SU-DHL-6 (cell line): Measurements from ENCODE around the gene LYVE1.

Experiments used
- H2AFZ ChIP-seq: fragments of 200-600 bp; sonication (generic); 2 replicates; pipeline ENCODE4 v1.6.1; 2014; ENCODE audit warnings: low read depth, mild to moderate bottlenecking, moderate library complexity, mixed read lengths, antibody characterized with exemption, low read length; ENCODE audit not compliant: severe bottlenecking
- H3F3A ChIP-seq: fragments of 200-600 bp; shearing (Covaris generic); 2 replicates; pipeline ENCODE4 v1.6.0; 2016; ENCODE audit warnings: antibody characterized with exemption, mild to moderate bottlenecking; ENCODE audit not compliant: insufficient read depth
- H3K27ac ChIP-seq: fragments of 200-600 bp; sonication (generic); 2 replicates; pipeline ENCODE4 v1.5.1; 2016; ENCODE audit warnings: low read depth, mild to moderate bottlenecking, low read length, moderate library complexity, mixed read lengths
- H3K27me3 ChIP-seq: fragments of 200-600 bp; sonication (generic), shearing (Covaris generic); 2 replicates; pipeline ENCODE4 v1.6.0; 2014; ENCODE audit warnings: mild to moderate bottlenecking, low read length
- H3K36me3 ChIP-seq: fragments of 200-600 bp; sonication (generic); 2 replicates; pipeline ENCODE4 v1.6.1; 2014; ENCODE audit warnings: mild to moderate bottlenecking, low read length, mixed read lengths
- H3K4me2 ChIP-seq: fragments of 300-600, 200-600 bp; shearing (Covaris generic), sonication (generic); 2 replicates; pipeline ENCODE4 v1.6.0; 2014; ENCODE audit warnings: low read length, low read depth, mild to moderate bottlenecking; ENCODE audit not compliant: poor library complexity, severe bottlenecking
- H3K4me3 ChIP-seq: fragments of 200-600 bp; sonication (generic); 2 replicates; pipeline ENCODE4 v1.5.1; 2014; ENCODE audit warnings: antibody characterized with exemption, low read length, mild to moderate bottlenecking, mixed read lengths; ENCODE audit not compliant: insufficient read depth, poor library complexity, severe bottlenecking
- H3K79me2 ChIP-seq: fragments of 200-600 bp; sonication (generic); 2 replicates; pipeline ENCODE4 v1.6.1; 2014; ENCODE audit warnings: mild to moderate bottlenecking, low read length, moderate library complexity; ENCODE audit not compliant: insufficient read depth
- H3K9ac ChIP-seq: fragments of 200-600 bp; sonication (generic); 2 replicates; pipeline ENCODE4 v1.7.0; 2014; ENCODE audit warnings: mild to moderate bottlenecking, low read length
- H3K9me2 ChIP-seq: fragments of 200-600 bp; sonication (generic); replicated peaks from 2 replicates; pipeline ENCODE4 v1.6.1; 2014; ENCODE audit warnings: low read length; ENCODE audit not compliant: insufficient read depth
- H3K9me3 ChIP-seq: fragments of 200-600 bp; sonication (generic); 2 replicates; pipeline ENCODE4 v1.6.1; 2014; ENCODE audit warnings: low read length, mixed read lengths; ENCODE audit not compliant: insufficient read depth
- H4K20me1 ChIP-seq: fragments of 200-600 bp; sonication (generic); 2 replicates; pipeline ENCODE4 v1.6.1; 2014; ENCODE audit warnings: low read depth, mild to moderate bottlenecking, antibody characterized with exemption, low read length, moderate library complexity, mixed read lengths
- CTCF ChIP-seq: fragments of 200-600 bp; sonication (generic); IDR thresholded peaks from one replicate; pipeline ENCODE4 v1.5.1; 2017; ENCODE audit warnings: antibody characterized with exemption, mild to moderate bottlenecking, low read length, moderate library complexity; ENCODE audit not compliant: insufficient read depth, poor library complexity, severe bottlenecking
- EZH2phosphoT487 ChIP-seq: fragments of 200-600 bp; sonication (generic), shearing (Covaris generic); conservative IDR thresholded peaks from 2 replicates; pipeline ENCODE4 v1.6.1; 2018; ENCODE audit warnings: mild to moderate bottlenecking, antibody characterized with exemption, low read length, moderate library complexity, mixed read lengths

Gene LYVE1

GRCh38 chr11:10551845-10552352 is 16.6 kb downstream of the LYVE1 start:
- Histone ChIP-seq H3K9me3 (no peaks in the 10 kb centered on the region), H3K4me3 (no peak overlapping the region), H3F3A (no peaks in the 10 kb centered on the region), H3K27me3 (no peaks in the 10 kb centered on the region), H3K79me2 (no peaks in the 10 kb centered on the region), H4K20me1 (no peaks in the 10 kb centered on the region), H3K36me3 (no peaks in the 10 kb centered on the region), H3K27ac (no peak overlapping the region), H3K4me2 (no peak overlapping the region), H2AFZ (no peak overlapping the region), H3K9ac (no peak overlapping the region), H3K9me2 (no peaks in the 10 kb centered on the region)
- TF ChIP-seq EZH2phosphoT487 (no peak), CTCF (no peak)

GRCh38 chr11:10551290-10551592 is 17.2 kb downstream of the LYVE1 start:
- no peaks in the 10 kb centered on the region for H4K20me1 ChIP-seq
- no peaks in the 10 kb centered on the region for H3K9me2 ChIP-seq
- H3K79me2 ChIP-seq = no peaks in the 10 kb centered on the region
- no peaks in the 10 kb centered on the region for H3F3A ChIP-seq
- H2AFZ ChIP-seq = no peak overlapping the region
- H3K4me3 ChIP-seq = no peak overlapping the region
- TF ChIP-seq CTCF = no peak
- no peak for TF ChIP-seq EZH2phosphoT487
- H3K36me3 ChIP-seq = no peaks in the 10 kb centered on the region
- H3K9me3 ChIP-seq = no peaks in the 10 kb centered on the region
- no peak overlapping the region for H3K27ac ChIP-seq
- no peaks in the 10 kb centered on the region for H3K27me3 ChIP-seq
- no peak overlapping the region for H3K9ac ChIP-seq
- no peak overlapping the region for H3K4me2 ChIP-seq

- no peaks in the 10 kb centered on the region for H3K9me2 ChIP-seq
- H3K9ac ChIP-seq = no peak overlapping the region
- no peaks in the 10 kb centered on the region for H3K36me3 ChIP-seq
- H3K27ac ChIP-seq = no peak overlapping the region
- no peak overlapping the region for H3K4me2 ChIP-seq
- H3K4me3 ChIP-seq = no peak overlapping the region
- H3K27me3 ChIP-seq = no peaks in the 10 kb centered on the region
- H2AFZ ChIP-seq = no peak overlapping the region
- H3K9me3 ChIP-seq = no peaks in the 10 kb centered on the region
- H3F3A ChIP-seq = no peaks in the 10 kb centered on the region
- no peaks in the 10 kb centered on the region for H3K79me2 ChIP-seq
- TF ChIP-seq CTCF (no peak), EZH2phosphoT487 (no peak)
- H4K20me1 ChIP-seq = no peaks in the 10 kb centered on the region
Observed at GRCh38 chr11:10550503-10551289, 17.8 kb downstream of the LYVE1 start.
